Mesothelial cell of epicardium (in vitro differentiated cells): ENCODE measurements around the gene KCNC1. TPM values are rescaled to one million over a fixed set of nuclear protein-coding genes. Genes with fewer than 3 reads are reported as not detected.

Source experiments
- DNase-seq, 2 experiments: peaks; one replicate each; pipeline ENCODE4 v3.0.0; 2021; ENCODE audit warnings: low spot score in 2 of 2; ENCODE audit not compliant: unreplicated experiment in 2 of 2
- H3K27ac Mint-ChIP-seq: 2 replicates; pipeline ENCODE4 v1.8.0; 2021; ENCODE audit warnings: mixed read lengths
- H3K27me3 Mint-ChIP-seq: 2 replicates; pipeline ENCODE4 v1.8.0; 2021; ENCODE audit warnings: low read depth, mixed read lengths
- H3K36me3 Mint-ChIP-seq: 2 replicates; pipeline ENCODE4 v1.8.0; 2021; ENCODE audit warnings: mixed read lengths
- H3K4me1 Mint-ChIP-seq: 2 replicates; pipeline ENCODE4 v1.8.0; 2021; ENCODE audit warnings: mixed read lengths
- H3K4me3 Mint-ChIP-seq: 2 replicates; pipeline ENCODE4 v1.8.0; 2021; ENCODE audit warnings: mild to moderate bottlenecking, moderate library complexity, mixed read lengths
- H3K9me3 Mint-ChIP-seq: 2 replicates; pipeline ENCODE4 v1.8.0; 2021; ENCODE audit warnings: mixed read lengths
- total RNA-seq: library from RNA; stranded (reverse); gene quantifications from 3 replicates; pipeline ENCODE4 v1.2.1, GENCODE V29; 2021
- TF ChIP-seq, protein P1 (sequence below): fragments of 200-600 bp; sonication (generic); IDR thresholded peaks from one replicate; pipeline ENCODE4 v1.5.0; 2021; ENCODE audit warnings: antibody characterized with exemption; ENCODE audit not compliant: unreplicated experiment

Gene KCNC1
- total RNA-seq, 1 donor from 2014 or later: 0.20 TPM

DNA sequence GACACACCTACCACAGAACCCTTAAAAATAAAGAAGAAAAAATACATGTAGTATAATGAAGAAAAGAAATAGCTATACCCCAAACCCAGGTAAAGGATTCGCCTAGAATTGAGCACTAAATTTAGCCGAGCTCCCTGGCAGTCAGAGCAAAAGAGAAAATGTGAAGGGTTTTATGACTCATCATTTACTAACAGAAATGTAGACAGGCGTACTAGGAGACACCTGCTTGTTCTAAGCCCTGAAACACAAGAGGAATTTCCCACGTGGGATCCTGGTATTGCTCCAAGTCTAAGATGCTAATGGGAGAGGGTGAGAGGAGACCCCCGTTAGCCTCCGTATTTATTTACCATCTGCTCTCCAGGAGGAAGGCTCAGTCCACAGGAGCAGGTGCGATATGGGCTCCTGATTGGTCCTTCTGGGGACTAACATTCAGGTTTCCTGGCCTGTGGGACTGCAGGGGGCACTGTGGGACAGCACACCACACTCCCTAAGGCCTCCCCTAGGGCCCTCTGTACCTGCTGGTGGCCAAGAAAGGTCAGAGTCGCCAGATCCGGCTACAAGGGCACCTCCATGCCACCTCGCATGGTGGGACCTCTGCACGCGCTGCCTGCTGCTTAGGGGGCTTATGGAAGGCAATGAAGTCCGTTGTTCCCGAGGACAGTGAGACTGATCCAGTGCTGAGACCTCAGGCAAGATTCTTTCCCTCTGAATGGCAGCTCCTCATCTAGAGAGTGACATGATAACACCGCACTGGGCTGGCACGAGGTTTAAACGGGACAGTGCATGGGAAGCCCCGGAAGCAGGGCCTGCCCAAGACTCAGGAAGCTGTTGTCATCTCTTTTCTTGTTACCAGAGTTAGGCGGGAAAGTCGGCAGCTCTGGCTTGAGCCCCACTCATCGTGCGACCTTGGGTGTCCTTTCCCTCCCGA is 25.8 kb downstream of the KCNC1 start:
- no peak for DNase-seq
- peaks cover 45% of the 10 kb centered on the region for H3K27me3 Mint-ChIP-seq
- TF ChIP-seq, protein P1, sequence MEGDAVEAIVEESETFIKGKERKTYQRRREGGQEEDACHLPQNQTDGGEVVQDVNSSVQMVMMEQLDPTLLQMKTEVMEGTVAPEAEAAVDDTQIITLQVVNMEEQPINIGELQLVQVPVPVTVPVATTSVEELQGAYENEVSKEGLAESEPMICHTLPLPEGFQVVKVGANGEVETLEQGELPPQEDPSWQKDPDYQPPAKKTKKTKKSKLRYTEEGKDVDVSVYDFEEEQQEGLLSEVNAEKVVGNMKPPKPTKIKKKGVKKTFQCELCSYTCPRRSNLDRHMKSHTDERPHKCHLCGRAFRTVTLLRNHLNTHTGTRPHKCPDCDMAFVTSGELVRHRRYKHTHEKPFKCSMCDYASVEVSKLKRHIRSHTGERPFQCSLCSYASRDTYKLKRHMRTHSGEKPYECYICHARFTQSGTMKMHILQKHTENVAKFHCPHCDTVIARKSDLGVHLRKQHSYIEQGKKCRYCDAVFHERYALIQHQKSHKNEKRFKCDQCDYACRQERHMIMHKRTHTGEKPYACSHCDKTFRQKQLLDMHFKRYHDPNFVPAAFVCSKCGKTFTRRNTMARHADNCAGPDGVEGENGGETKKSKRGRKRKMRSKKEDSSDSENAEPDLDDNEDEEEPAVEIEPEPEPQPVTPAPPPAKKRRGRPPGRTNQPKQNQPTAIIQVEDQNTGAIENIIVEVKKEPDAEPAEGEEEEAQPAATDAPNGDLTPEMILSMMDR: no peak
- no peaks in the 10 kb centered on the region for H3K4me1 Mint-ChIP-seq
- H3K27ac Mint-ChIP-seq: no peak overlapping the region
- H3K4me3 Mint-ChIP-seq: no peak overlapping the region
- H3K36me3 Mint-ChIP-seq: no peaks in the 10 kb centered on the region
- H3K9me3 Mint-ChIP-seq: peaks cover 13% of the 10 kb centered on the region

DNA sequence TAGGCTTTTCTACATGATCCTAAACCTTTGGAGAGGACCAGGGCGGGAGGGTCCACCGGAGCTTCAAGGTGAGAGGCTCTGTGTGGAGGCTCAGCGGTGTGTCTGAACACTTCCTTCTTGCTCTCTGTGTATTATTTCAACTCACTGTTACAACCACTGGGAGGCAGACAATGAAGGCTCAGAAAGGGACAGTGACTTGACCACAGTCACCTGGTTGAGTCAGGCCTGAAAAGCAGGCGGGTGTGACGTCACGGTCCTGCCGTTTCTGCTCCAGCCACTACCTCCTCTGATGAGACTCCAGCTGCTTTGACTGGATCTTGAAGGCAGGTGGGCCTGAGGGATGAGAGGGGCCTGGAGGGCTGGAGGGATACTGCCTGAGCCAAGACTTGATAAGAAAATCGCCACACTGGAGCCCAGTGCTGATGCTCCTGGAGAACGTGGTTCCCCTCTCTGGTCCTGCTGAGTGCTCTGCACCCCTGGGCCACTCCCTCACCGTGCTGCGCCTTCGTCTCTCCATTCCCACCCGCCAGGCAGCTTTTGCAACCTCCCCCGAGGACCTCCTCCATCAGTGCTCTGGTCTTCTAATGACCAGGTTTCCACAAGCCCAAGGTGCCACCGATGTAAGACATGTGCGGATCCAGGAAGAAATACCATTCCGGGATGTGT is 27.9 kb downstream of the KCNC1 start:
- peaks cover 13% of the 10 kb centered on the region for H3K9me3 Mint-ChIP-seq
- H3K4me1 Mint-ChIP-seq: no peaks in the 10 kb centered on the region
- no peaks in the 10 kb centered on the region for H3K36me3 Mint-ChIP-seq
- TF ChIP-seq, protein P1: no peak
- H3K4me3 Mint-ChIP-seq: no peak overlapping the region
- peaks cover 25% of the 10 kb centered on the region for H3K27me3 Mint-ChIP-seq
- H3K27ac Mint-ChIP-seq: peak overlapping the region; percentile 23
- DNase-seq: no peak

DNA sequence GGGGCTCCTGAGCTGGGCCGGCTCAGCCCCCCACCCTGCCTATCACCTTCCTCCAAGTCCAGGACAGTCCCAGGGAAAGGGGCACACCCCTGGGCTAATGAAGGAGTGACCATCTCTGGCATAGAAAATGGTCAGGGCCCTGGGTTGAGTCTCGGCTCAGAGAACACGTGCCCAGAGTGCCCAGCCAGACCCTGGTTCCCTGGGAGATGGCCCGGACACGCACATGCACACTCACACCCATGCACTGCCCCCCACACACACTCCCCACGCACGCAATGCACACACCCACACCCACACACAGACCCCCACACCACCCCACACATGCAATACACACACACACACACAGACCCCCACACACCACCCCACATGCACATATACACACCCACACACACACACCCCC is 28.7 kb downstream of the KCNC1 start:
- peaks cover 20% of the 10 kb centered on the region for H3K27me3 Mint-ChIP-seq
- no peak overlapping the region for H3K4me3 Mint-ChIP-seq
- peaks cover 10% of the 10 kb centered on the region for H3K9me3 Mint-ChIP-seq
- H3K4me1 Mint-ChIP-seq: no peaks in the 10 kb centered on the region
- no peak overlapping the region for H3K27ac Mint-ChIP-seq
- no peak for DNase-seq
- H3K36me3 Mint-ChIP-seq: no peaks in the 10 kb centered on the region
- TF ChIP-seq, protein P1: no peak

DNA sequence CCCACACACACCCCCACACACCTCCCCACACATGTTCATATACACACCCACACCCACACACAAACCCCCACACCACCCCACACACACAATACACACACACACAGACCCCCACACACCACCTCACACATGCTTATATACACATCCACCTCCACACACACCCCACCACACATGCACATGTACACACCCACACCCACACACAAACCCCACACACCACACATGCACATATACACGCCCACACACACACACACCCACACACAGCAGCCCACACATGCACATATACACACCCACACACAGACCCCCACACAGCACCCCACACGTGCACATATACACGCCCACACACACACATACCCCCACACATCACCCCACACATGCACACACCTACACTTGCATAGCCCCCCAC is 29.1 kb downstream of the KCNC1 start:
- TF ChIP-seq, protein P1: no peak
- Mint-ChIP-seq H3K36me3 (no peaks in the 10 kb centered on the region), H3K4me1 (no peaks in the 10 kb centered on the region), H3K27ac (no peak overlapping the region), H3K27me3 (peaks cover 16% of the 10 kb centered on the region), H3K4me3 (no peak overlapping the region), H3K9me3 (peaks cover 6% of the 10 kb centered on the region)
- no peak for DNase-seq

GRCh38 chr11:17764446-17765218 is 30.1 kb downstream of the KCNC1 start:
- H3K4me3 Mint-ChIP-seq: no peak overlapping the region
- H3K36me3 Mint-ChIP-seq: no peaks in the 10 kb centered on the region
- H3K4me1 Mint-ChIP-seq: no peaks in the 10 kb centered on the region
- H3K9me3 Mint-ChIP-seq: no peaks in the 10 kb centered on the region
- TF ChIP-seq, protein P1: no peak
- peaks cover 10% of the 10 kb centered on the region for H3K27me3 Mint-ChIP-seq
- no peak for DNase-seq
- H3K27ac Mint-ChIP-seq: no peak overlapping the region
